Esophagus mucosa (tissue), 1 donor: Measurements from ENCODE around the gene HNRNPUL1. TPM values are rescaled to one million over a fixed set of nuclear protein-coding genes. Genes with fewer than 3 reads are reported as not detected.

Experiments
- ATAC-seq: fragments of 200-7000 bp; cut with Tn5 transposase; one replicate; pipeline ENCODE4 v1.9.1; 2020
- total RNA-seq: library from RNA; stranded (reverse); gene quantifications from one replicate; pipeline ENCODE4 v1.2.4, GENCODE V29; 2023
- donor health status: DM: yes; HTN: yes; CAD: no.

Gene HNRNPUL1
- total RNA-seq, 1 donor from 2014 or later, result 116 TPM

GRCh38 chr19:41309180-41310032 is 45.2 kb downstream of the HNRNPUL1 start:
- peak; percentile 44 for ATAC-seq

- peak; percentile 74 for ATAC-seq
Observed at GRCh38 chr19:41310033-41310831, 46.1 kb downstream of the HNRNPUL1 start, which contains the start of gene CCDC97. TSS of gene CCDC97 (plus strand) at chr19:41310172. CDS start at chr19:41310311, 139 bp downstream.

GRCh38 chr19:41311072-41311471 is 46.9 kb downstream of the HNRNPUL1 start:
- no peak for ATAC-seq

GRCh38 chr19:41311613-41312012 is 47.4 kb downstream of the HNRNPUL1 start:
- ATAC-seq, result no peak

GRCh38 chr19:41316306-41316920 is 52.2 kb downstream of the HNRNPUL1 start:
- ATAC-seq, result no peak

- peak; percentile 3 for ATAC-seq
Observed at GRCh38 chr19:41318696-41319499, 54.7 kb downstream of the HNRNPUL1 start.

GRCh38 chr19:41319500-41320184 is 55.5 kb downstream of the HNRNPUL1 start:
- no peak for ATAC-seq

GRCh38 chr19:41320185-41320518 is 56.0 kb downstream of the HNRNPUL1 start:
- ATAC-seq, result no peak

- no peak for ATAC-seq
Observed at GRCh38 chr19:41320568-41320967, 56.4 kb downstream of the HNRNPUL1 start.

GRCh38 chr19:41321204-41321599 is 57.0 kb downstream of the HNRNPUL1 start:
- ATAC-seq, result no peak

GRCh38 chr19:41321600-41322270 is 57.6 kb downstream of the HNRNPUL1 start:
- ATAC-seq, result no peak

- ATAC-seq, result no peak
Observed at GRCh38 chr19:41322451-41322850, 58.3 kb downstream of the HNRNPUL1 start.

GRCh38 chr19:41323023-41323422 is 58.9 kb downstream of the HNRNPUL1 start:
- no peak for ATAC-seq

- ATAC-seq, result no peak
Observed at GRCh38 chr19:41323430-41324125, 59.4 kb downstream of the HNRNPUL1 start.

GRCh38 chr19:41324231-41324702 is 60.1 kb downstream of the HNRNPUL1 start:
- no peak for ATAC-seq

- peak; percentile 0 for ATAC-seq
Observed at GRCh38 chr19:41324921-41325639, 60.9 kb downstream of the HNRNPUL1 start.

- ATAC-seq, result no peak
Observed at GRCh38 chr19:41325640-41325946, 61.4 kb downstream of the HNRNPUL1 start.

GRCh38 chr19:41325947-41326706 is 62.0 kb downstream of the HNRNPUL1 start:
- ATAC-seq, result peak; percentile 0

- ATAC-seq, result no peak
Observed at GRCh38 chr19:41327076-41327575, 63.0 kb downstream of the HNRNPUL1 start.
